EL (cell line): ENCODE results near the gene TRIM33.
A peak's percentile ranks its signal among the peaks of the same experiment; 100 is the strongest.
"Not testable (repeated sequence)": the region's sequence is repeated elsewhere in the genome, so short reads cannot be mapped to it uniquely, and the experiment has no call there.

Source experiments
- DNase-seq: peaks from one replicate; pipeline ENCODE4 v3.0.0-alpha.2; 2016

Gene TRIM33

GRCh38 chr1:114462341-114462740 lies 48.7 kb downstream of the TRIM33 start:
- no peak for DNase-seq

- DNase-seq = peak; percentile 84
Measured at GRCh38 chr1:114458237-114458777, 52.7 kb downstream of the TRIM33 start.

GRCh38 chr1:114457675-114458236 lies 53.2 kb downstream of the TRIM33 start:
- DNase-seq = no peak

- DNase-seq = no peak
Measured at GRCh38 chr1:114456586-114456985, 54.4 kb downstream of the TRIM33 start.

GRCh38 chr1:114455102-114455785 lies 55.8 kb downstream of the TRIM33 start:
- DNase-seq = no peak

GRCh38 chr1:114454539-114454938 lies 56.5 kb downstream of the TRIM33 start:
- DNase-seq = no peak

GRCh38 chr1:114453361-114453784 lies 57.6 kb downstream of the TRIM33 start:
- DNase-seq = no peak

GRCh38 chr1:114448370-114449036 lies 62.5 kb downstream of the TRIM33 start:
- DNase-seq = no peak

GRCh38 chr1:114446198-114446597 lies 64.8 kb downstream of the TRIM33 start:
- DNase-seq = no peak

GRCh38 chr1:114443226-114443625 lies 67.8 kb downstream of the TRIM33 start:
- not testable (repeated sequence) for DNase-seq

GRCh38 chr1:114441332-114441731 lies 69.7 kb downstream of the TRIM33 start:
- no peak for DNase-seq

GRCh38 chr1:114439369-114439768 lies 71.6 kb downstream of the TRIM33 start:
- DNase-seq = no peak

- no peak for DNase-seq
Measured at GRCh38 chr1:114437812-114438211, 73.2 kb downstream of the TRIM33 start.

- no peak for DNase-seq
Measured at GRCh38 chr1:114436799-114437198, 74.2 kb downstream of the TRIM33 start.

GRCh38 chr1:114435088-114435715 lies 75.8 kb downstream of the TRIM33 start:
- no peak for DNase-seq

- DNase-seq = no peak
Measured at GRCh38 chr1:114431026-114431425, 80.0 kb downstream of the TRIM33 start.

- DNase-seq = peak; percentile 20
Measured at GRCh38 chr1:114428083-114428754, 82.8 kb downstream of the TRIM33 start.

GRCh38 chr1:114427612-114428011 lies 83.4 kb downstream of the TRIM33 start:
- no peak for DNase-seq

- no peak for DNase-seq
Measured at GRCh38 chr1:114423455-114423854, 87.5 kb downstream of the TRIM33 start.

GRCh38 chr1:114418948-114419347 lies 92.1 kb downstream of the TRIM33 start:
- DNase-seq = not testable (repeated sequence)

- DNase-seq = no peak
Measured at GRCh38 chr1:114397601-114398000, 113.4 kb downstream of the TRIM33 start.

GRCh38 chr1:114395863-114396262 lies 115.1 kb downstream of the TRIM33 start:
- no peak for DNase-seq

GRCh38 chr1:114390960-114391359 lies 120.0 kb downstream of the TRIM33 start:
- no peak for DNase-seq
